Activated naive CD4-positive, alpha-beta T cell treated with anti-CD3 and anti-CD28 coated beads for 36 hours (primary cell): ENCODE measurements around the gene ARHGAP8. TPM values are rescaled to one million over a fixed set of nuclear protein-coding genes. Genes with fewer than 3 reads are reported as not detected.

Source experiments
- CTCF ChIA-PET: fragments of 350-600 bp; sonication (Branson Sonifier 250); formaldehyde crosslinking; loops from one replicate; lab custom pipeline; 2021; ENCODE audit warnings: antibody characterized with exemption; lab: Charles Lee
- DNase-seq: peaks from one replicate; pipeline ENCODE4 v3.0.0-alpha.2; 2020
- H3K27ac Mint-ChIP-seq: one replicate; pipeline ENCODE4 v1.8.0; 2021; ENCODE audit warnings: mild to moderate bottlenecking, mixed read lengths
- H3K27me3 Mint-ChIP-seq: one replicate; pipeline ENCODE4 v1.8.0; 2021; ENCODE audit warnings: low read depth, mixed read lengths
- H3K36me3 Mint-ChIP-seq: one replicate; pipeline ENCODE4 v1.8.0; 2021; ENCODE audit warnings: low read depth, mixed read lengths
- H3K4me1 Mint-ChIP-seq: one replicate; pipeline ENCODE4 v1.8.0; 2021; ENCODE audit warnings: low read depth, mixed read lengths
- H3K4me3 Mint-ChIP-seq: one replicate; pipeline ENCODE4 v1.8.0; 2021; ENCODE audit warnings: mild to moderate bottlenecking, moderate library complexity, mixed read lengths
- H3K9me3 Mint-ChIP-seq: one replicate; pipeline ENCODE4 v1.8.0; 2021; ENCODE audit warnings: mixed read lengths
- intact Hi-C: fragments of 100-400 bp; cut with micrococcal nuclease; formaldehyde crosslinking; loops from one replicate; pipeline ENCODE4 v1.15.1; 2023
- total RNA-seq, 2 experiments: library from RNA; stranded (reverse); gene quantifications; one replicate each; pipeline ENCODE4 v1.2.3, GENCODE V29; 2021

The ARHGAP8 gene
- total RNA-seq, 2 experiments from 2014 or later: 1.6 to 2.7 TPM

- Mint-ChIP-seq H3K4me1 (no peaks in the 10 kb centered on the region), H3K36me3 (no peaks in the 10 kb centered on the region), H3K27me3 (peaks cover 9% of the 10 kb centered on the region), H3K27ac (no peak overlapping the region), H3K4me3 (no peak overlapping the region), H3K9me3 (peaks cover 9% of the 10 kb centered on the region)
- CTCF ChIA-PET: no interaction called here
- intact Hi-C loops: no loop called here
- no peak for DNase-seq
These were observed 12.0 kb downstream of the ARHGAP8 start for GRCh38 chr22:44764373-44764772.

- no peak overlapping the region for H3K4me3 Mint-ChIP-seq
- intact Hi-C loops: no loop called here
- CTCF ChIA-PET: interaction anchor here (0.6 kb wide), 1 partner anchor 1720 kb away, joined by 3 read pairs; no protein-coding TSS in a partner anchor
- no peaks in the 10 kb centered on the region for H3K4me1 Mint-ChIP-seq
- DNase-seq: no peak
- H3K9me3 Mint-ChIP-seq: peaks cover 9% of the 10 kb centered on the region
- no peak overlapping the region for H3K27ac Mint-ChIP-seq
- peaks cover 9% of the 10 kb centered on the region for H3K27me3 Mint-ChIP-seq
- no peaks in the 10 kb centered on the region for H3K36me3 Mint-ChIP-seq
These were observed 12.6 kb downstream of the ARHGAP8 start for GRCh38 chr22:44764974-44765373.

DNA sequence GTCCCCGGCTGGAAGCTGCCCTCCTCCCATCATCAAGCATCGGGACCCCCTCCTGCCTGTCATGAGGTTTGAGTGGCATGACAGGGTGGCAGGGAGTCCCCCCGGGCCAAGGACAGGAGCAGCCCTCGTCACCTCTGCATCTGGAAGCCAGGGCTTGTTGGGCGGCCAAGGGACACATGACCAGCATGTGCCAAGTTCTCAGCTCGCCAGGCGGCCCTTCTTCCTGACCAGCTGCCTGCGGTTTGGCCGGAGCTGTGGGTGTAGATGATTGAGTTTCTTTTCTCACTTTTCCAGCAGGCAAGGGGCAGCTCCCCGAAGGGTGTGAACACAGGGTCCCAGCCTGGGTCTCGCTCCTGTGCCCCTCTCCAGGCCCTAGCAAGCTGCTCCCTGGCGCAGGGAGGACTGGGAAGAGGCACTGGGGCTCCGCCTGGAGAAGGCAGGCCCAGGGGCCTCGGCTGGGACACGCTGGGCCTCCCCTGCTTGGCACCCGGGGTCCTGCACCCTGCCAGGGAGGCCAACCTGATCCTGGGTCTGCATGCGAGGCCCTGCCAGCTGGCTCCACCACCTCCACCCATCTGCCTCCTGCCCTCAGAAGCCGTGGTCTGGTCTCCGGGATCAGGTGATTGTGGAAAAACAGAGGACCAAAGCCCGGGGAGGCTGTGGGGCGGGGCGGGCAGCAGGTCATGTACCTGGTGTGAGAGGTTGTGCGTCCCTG lies 13.4 kb downstream of the ARHGAP8 start:
- Mint-ChIP-seq H3K4me1 (no peaks in the 10 kb centered on the region), H3K27ac (no peak overlapping the region), H3K36me3 (no peaks in the 10 kb centered on the region), H3K27me3 (peaks cover 9% of the 10 kb centered on the region), H3K9me3 (peaks cover 9% of the 10 kb centered on the region), H3K4me3 (no peak overlapping the region)
- CTCF ChIA-PET: interaction anchor here (0.6 kb wide), 1 partner anchor 1721 kb away, joined by 3 read pairs; no protein-coding TSS in a partner anchor
- no peak for DNase-seq
- intact Hi-C loops: no loop called here

DNA sequence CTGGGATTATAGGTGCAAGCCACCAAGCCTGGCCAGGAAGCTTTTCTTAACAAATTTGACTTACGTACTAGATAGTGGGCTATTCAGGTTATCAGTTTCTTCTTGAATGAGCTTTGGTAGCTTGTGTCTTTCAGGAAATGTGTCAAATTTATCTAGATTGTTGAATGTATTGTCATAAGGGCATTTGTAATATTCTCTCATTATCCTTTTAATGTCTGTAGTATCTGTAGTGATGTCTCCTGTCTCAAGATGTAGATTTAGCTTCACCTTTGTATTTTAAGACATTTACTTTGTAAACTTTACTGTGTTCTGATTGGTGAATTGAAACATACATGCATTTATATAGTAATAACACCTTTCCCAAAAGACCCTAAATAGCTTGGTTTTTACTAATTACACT lies 20.7 kb downstream of the ARHGAP8 start:
- CTCF ChIA-PET: no interaction called here
- Mint-ChIP-seq H3K4me3 (no peak overlapping the region), H3K4me1 (no peaks in the 10 kb centered on the region), H3K36me3 (no peaks in the 10 kb centered on the region), H3K27me3 (no peaks in the 10 kb centered on the region), H3K27ac (no peak overlapping the region), H3K9me3 (peaks cover 11% of the 10 kb centered on the region)
- DNase-seq: no peak
- intact Hi-C loops: no loop called here

- DNase-seq: no peak
- Mint-ChIP-seq H3K27me3 (peaks cover 5% of the 10 kb centered on the region), H3K9me3 (peaks cover 11% of the 10 kb centered on the region), H3K36me3 (no peaks in the 10 kb centered on the region), H3K27ac (no peak overlapping the region), H3K4me3 (no peak overlapping the region), H3K4me1 (no peaks in the 10 kb centered on the region)
- intact Hi-C loops: no loop called here
- CTCF ChIA-PET: no interaction called here
These were observed 23.5 kb downstream of the ARHGAP8 start for GRCh38 chr22:44775862-44776261.

DNA sequence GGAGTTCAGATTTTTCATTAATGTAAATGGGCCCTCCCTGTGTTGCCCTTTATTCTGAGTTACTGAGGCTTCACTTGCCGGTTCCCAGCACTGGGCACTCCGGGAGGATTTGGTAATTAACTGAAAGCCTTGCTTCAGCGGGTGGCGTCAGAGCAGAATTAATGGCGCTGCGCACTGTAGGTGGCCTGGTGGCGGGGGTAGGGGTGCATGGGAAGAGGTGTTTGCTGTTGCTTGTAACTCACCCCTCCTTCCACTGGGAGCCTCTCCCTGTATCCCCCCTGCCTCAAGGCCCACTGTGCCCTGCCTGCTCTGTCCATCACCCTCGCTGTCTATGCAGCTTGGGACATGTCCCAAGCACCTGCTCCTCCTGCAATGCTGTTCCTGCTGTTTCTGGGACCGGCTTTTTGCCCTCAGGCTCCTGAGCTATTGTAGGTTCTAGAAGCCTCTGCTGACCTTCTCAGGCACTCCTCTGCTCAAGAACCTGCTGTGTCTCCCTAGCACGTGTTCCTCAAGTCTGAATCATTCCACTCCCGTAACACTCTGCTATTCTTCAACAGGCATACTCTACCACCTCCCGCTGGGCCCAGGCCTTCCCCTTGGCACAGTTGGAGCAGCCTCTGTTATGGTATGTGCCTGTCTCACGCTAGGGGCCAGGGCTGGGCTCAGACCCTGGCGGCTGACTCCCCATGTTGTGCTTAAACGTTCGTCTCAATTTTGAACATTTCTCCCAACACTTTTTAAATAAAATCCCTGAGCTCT lies 24.4 kb downstream of the ARHGAP8 start:
- peaks cover 5% of the 10 kb centered on the region for H3K27me3 Mint-ChIP-seq
- no peak overlapping the region for H3K27ac Mint-ChIP-seq
- no peaks in the 10 kb centered on the region for H3K4me1 Mint-ChIP-seq
- DNase-seq: no peak
- no peak overlapping the region for H3K4me3 Mint-ChIP-seq
- H3K36me3 Mint-ChIP-seq: no peaks in the 10 kb centered on the region
- intact Hi-C loops: no loop called here
- CTCF ChIA-PET: no interaction called here
- H3K9me3 Mint-ChIP-seq: peaks cover 11% of the 10 kb centered on the region

GRCh38 chr22:44777364-44777755 lies 25.0 kb downstream of the ARHGAP8 start:
- no peak for DNase-seq
- H3K27me3 Mint-ChIP-seq: peaks cover 5% of the 10 kb centered on the region
- CTCF ChIA-PET: no interaction called here
- no peak overlapping the region for H3K4me3 Mint-ChIP-seq
- peaks cover 11% of the 10 kb centered on the region for H3K9me3 Mint-ChIP-seq
- no peak overlapping the region for H3K27ac Mint-ChIP-seq
- intact Hi-C loops: no loop called here
- H3K36me3 Mint-ChIP-seq: no peaks in the 10 kb centered on the region
- no peaks in the 10 kb centered on the region for H3K4me1 Mint-ChIP-seq

DNA sequence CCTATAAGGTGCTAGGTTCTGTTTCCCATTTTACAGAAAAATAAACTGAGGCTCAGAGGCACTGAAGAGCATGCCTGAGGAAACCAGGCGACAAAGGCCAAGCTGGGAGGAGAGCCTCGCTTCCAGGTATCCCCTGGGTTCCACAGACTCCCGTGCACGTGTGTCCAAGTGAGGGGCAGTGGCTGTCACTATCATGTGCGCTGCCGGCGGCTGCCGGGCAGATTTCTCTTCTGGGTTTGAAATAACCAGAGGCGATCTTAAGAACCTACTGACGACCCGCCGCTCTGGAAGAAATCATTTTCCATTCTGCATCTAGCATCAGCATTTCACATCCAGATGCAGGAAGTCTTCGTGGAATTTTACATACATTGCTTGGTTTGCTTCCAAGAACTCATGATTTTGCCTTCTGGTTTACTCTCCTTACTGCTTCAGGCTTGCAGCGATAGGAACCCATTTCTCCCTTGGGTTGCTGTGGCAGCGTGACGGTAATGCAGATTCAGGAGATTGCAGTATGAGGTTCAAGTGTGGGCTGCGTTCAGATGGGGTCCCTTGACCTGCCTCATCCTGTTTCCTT lies 28.6 kb downstream of the ARHGAP8 start:
- Mint-ChIP-seq H3K4me3 (no peak overlapping the region), H3K27ac (no peak overlapping the region), H3K36me3 (no peaks in the 10 kb centered on the region), H3K9me3 (no peaks in the 10 kb centered on the region), H3K4me1 (no peaks in the 10 kb centered on the region), H3K27me3 (peaks cover 7% of the 10 kb centered on the region)
- CTCF ChIA-PET: no interaction called here
- intact Hi-C loops: no loop called here
- DNase-seq: no peak

DNA sequence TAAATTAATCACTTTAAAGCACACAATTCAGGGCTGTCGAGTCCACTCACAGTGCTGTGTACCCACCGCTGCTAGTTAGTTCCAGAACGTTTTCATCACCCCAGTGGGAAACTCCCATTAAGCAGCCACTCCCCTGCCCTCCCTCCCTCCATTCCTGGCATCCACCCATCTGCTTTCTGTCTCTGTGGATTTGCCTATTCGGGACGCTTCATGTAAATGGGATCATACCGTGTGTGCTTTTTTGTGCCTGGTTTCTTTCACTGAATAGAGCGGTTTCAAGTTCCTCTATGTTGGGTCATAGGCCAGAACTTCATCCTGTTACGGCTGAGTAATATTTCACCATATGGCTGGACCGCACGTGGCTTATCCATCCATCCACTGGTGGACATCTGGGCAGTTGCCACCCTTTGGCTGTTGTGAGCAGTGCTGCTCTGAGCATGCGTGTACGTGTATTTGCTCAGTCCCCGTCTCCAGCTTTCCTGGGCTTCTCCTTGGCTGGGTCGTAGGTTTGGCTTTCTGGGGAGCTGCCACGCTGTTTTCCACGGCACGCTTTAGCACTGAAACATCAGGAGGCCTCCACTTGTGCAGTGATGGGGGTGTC lies 30.1 kb downstream of the ARHGAP8 start:
- peaks cover 7% of the 10 kb centered on the region for H3K27me3 Mint-ChIP-seq
- no peaks in the 10 kb centered on the region for H3K4me1 Mint-ChIP-seq
- no peak overlapping the region for H3K4me3 Mint-ChIP-seq
- intact Hi-C loops: no loop called here
- H3K27ac Mint-ChIP-seq: no peak overlapping the region
- no peaks in the 10 kb centered on the region for H3K36me3 Mint-ChIP-seq
- H3K9me3 Mint-ChIP-seq: no peaks in the 10 kb centered on the region
- DNase-seq: no peak
- CTCF ChIA-PET: no interaction called here

DNA sequence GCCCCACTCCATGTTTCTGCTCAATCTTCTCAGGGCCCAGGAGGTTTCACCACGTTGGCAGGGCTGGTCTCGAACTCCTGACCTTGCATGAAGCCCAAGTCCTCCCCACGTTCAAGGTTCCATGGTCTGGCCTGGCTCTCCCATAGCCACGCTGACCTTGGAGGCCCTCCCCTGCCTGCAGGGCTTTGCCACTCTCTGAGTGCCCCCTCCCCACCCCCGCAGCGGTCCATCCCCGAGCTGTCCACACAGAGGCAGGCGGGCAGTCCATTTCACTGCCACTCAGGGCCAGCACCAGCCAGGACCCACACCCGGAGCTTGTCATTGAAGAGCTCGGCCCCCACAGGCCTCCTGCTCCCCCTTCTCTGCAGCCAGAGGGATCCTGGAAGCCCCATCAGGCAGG lies 30.7 kb downstream of the ARHGAP8 start:
- DNase-seq: no peak
- Mint-ChIP-seq H3K4me3 (no peak overlapping the region), H3K36me3 (no peaks in the 10 kb centered on the region), H3K9me3 (no peaks in the 10 kb centered on the region), H3K27ac (no peak overlapping the region), H3K4me1 (no peaks in the 10 kb centered on the region), H3K27me3 (peaks cover 7% of the 10 kb centered on the region)
- intact Hi-C loops: no loop called here
- CTCF ChIA-PET: no interaction called here

GRCh38 chr22:44783581-44783980 lies 31.2 kb downstream of the ARHGAP8 start:
- Mint-ChIP-seq H3K4me1 (no peaks in the 10 kb centered on the region), H3K27me3 (peaks cover 5% of the 10 kb centered on the region), H3K36me3 (no peaks in the 10 kb centered on the region), H3K4me3 (no peak overlapping the region), H3K9me3 (no peaks in the 10 kb centered on the region), H3K27ac (no peak overlapping the region)
- no peak for DNase-seq
- intact Hi-C loops: no loop called here
- CTCF ChIA-PET: no interaction called here

GRCh38 chr22:44786136-44786535 lies 33.8 kb downstream of the ARHGAP8 start:
- Mint-ChIP-seq H3K27me3 (peaks cover 2% of the 10 kb centered on the region), H3K4me3 (no peak overlapping the region), H3K27ac (no peak overlapping the region), H3K9me3 (no peaks in the 10 kb centered on the region), H3K4me1 (no peaks in the 10 kb centered on the region), H3K36me3 (no peaks in the 10 kb centered on the region)
- intact Hi-C loops: no loop called here
- DNase-seq: no peak
- CTCF ChIA-PET: no interaction called here
